Suppressor macrophage treated with lipopolysaccharide for 1 hour (primary cell): Measurements from ENCODE around the gene VPS39.
A peak's percentile ranks its signal among the peaks of the same experiment; 100 is the strongest.

Experiments
- DNase-seq, 3 donors: peaks; one replicate each; pipeline ENCODE4 v3.0.0-alpha.2; 2020 to 2022

The VPS39 gene

DNA sequence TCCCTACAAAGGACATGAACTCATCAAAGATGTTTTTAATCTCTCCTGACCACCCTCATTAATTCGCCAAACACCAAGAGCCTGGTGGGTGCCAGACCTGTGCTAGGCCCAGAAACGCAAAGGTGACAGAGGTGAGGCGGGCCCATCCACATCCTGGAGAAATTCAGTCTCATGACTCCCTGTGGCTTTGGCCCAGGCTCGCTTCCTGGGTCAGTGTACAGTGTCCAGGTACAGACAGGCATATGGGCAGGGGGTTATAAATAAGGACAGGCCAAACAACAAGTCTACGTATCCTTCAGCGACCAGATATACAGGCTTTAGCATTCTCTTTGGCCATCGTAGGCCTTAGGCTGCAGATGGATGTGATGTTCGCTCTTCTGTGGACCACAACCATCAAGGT is 50.7 kb downstream of the VPS39 start:
- DNase-seq: no peak

DNA sequence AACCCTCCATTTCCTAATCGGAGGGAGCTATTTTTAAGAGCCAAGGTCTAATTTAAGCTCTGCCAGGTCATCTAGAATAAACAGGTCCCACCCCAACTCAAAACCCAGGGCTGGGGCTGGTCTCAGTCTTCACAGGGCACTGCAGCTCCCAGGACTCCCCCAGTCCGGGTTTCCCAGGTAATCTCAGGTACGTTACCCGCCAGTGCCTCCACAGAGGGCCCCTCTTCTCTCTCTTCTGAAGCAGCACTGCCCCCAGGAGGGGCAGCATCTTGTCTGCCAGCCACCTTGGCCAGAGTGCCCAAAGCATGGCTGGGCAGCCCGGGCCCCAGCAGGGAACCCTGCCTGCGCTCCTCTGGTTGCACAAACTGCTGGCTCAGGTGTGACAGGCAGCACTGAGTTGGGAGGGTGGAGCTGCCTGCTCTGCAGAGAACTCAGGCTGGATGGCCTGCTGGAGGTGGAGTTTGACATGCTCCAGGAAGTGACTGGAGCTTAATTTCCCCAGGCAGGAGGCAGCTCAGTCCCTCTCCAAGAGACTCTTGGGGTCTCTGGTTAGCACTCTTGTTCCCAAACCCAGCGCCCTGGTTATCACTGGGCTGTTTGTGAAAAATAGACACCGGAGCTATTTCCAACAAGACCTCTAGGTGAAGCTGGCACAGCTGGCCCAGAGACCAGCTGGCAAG is 51.7 kb downstream of the VPS39 start, which contains the start of gene PLA2G4F:
TSS of gene PLA2G4F (minus strand) at position 394 of the 680 bp plus-strand sequence. CDS start at position 307, 87 bp downstream.
- no peak for DNase-seq

DNA sequence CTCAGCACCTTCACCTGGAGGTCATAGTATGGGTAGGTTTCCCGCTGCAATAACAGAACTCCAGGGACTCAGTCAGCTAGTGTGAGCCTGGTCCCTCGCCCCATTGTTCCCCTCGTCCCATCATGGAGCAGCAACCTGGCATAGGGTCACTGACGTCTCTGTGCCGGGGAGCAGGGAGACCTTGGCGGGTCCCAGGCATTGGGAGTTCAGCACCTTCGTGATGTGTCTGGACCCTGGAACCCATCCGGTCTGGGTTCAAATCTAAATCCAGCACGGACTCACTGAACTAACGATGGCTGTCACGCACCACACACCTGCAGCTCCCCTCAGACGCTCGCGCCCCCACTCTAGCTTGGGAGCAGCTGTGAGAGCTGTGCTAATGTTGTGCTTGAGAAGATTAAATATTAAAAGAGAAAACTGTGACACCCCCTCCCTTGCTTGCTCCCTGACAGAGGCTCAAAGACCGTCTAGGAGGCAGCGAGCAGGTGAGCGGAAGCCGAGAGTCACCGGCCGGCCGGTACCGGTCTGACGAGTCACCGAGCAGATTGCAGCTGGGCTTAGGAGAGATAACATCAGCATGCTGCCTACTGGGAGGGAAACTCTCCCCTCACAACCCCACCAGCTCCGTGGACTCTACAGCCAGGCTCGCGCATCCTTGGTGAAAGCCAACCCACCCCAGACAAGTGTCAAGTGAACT is 52.4 kb downstream of the VPS39 start:
- no peak for DNase-seq

DNA sequence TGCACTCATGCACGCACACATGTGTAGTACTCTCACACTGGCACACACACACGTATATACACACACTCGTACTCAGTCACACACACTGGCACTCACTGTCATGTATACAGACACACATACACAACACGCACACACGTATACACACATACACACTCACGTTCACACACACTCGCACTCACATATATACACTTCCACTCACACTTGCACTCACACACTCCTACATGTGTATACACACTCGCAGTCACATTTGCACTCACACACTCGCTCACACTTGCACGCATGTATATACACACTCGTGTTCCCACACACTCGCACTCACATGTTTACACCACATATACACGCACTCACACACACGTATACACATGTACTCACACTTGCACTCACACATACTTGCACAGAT is 53.1 kb downstream of the VPS39 start:
- no peak for DNase-seq

DNA sequence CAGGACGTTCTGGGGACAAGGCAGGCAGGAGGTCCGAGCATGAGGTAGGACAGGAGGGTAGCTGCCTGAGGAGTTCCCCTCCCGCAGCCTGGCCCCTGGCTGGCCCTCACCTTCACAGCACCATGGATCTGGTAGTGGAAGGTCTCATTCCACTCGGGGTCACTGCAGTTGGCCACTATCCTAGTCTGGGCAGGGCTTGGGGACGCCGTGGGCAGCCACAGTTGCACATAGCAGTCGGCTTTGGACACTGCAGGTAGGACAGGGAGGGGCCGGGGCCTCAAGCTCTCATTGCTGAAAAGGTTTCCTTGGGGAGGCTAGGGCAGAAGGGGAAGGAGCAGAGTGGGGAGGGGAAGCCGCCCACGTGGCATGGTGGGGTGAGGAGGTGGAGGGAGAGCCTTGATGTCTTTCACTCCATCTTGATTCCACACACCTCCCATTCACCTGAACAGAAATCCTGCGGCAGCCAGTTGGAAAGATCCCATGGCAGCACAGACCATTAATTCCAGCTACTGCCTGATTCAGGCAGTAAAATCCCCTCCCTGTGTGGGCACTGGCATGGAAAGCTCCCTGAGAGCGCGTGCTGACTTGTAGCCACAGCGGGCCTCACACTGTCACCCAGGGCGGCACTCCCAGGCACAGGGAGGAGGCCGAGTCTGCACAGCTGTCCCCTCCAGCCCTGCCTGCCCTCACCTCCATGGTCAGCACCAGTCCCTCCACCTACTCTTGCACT is 53.7 kb downstream of the VPS39 start:
- DNase-seq: peak in 1 of 3 donors; percentile 12

DNA sequence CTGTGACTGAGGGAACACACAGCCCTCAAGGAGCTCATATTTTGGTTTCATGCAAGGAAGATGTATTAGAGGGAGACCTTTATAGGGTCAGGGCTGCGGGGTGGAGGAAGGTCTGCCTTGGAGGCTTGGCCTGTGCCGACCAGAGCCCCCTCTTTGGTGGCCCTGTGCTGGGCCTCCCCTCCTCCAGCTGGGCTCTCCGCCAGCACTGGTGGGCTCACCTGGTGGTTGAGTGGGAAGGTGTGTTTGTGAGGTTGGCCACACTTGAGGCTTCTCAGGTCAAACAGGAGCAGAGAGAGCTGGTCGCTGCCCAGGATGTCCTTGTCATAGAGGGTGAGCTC is 54.3 kb downstream of the VPS39 start:
- no peak for DNase-seq

DNA sequence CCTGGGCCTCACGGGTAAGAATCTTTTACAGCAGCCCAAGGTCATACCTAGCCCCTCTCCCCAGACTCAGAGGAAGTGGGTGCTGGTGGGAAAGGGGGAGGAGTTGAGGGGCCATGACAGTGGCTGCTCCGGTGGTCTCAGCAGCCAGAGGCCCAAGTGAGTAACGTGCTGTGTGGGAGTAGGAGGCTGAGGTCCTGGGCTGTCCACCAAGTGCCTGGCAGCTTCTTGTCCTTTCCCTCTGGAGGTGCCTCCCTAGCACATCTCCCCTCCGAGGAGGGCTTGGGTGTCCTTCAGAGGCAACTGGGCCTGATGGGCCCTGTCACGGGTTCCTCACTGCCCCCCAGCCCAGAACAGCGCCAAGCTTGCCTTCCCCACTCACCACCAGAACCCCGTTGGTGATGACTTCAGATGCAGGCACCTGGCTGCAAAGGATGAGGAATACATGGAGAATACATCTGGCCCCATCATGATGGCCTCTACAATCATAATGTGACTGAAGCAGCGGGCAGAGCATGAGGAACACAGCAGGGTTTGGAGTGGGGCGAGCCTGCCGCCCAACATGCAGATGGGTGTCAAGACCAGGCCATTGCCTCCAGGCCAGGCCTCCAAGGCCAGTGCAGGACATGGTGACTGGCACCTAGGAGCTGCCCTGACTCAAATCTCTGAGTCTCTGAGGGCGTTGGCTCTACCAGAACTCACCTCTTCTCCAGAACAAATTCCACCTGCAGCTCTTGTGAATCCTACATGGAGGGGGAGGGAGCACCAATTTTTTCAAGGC is 55.0 kb downstream of the VPS39 start:
- no peak for DNase-seq

DNA sequence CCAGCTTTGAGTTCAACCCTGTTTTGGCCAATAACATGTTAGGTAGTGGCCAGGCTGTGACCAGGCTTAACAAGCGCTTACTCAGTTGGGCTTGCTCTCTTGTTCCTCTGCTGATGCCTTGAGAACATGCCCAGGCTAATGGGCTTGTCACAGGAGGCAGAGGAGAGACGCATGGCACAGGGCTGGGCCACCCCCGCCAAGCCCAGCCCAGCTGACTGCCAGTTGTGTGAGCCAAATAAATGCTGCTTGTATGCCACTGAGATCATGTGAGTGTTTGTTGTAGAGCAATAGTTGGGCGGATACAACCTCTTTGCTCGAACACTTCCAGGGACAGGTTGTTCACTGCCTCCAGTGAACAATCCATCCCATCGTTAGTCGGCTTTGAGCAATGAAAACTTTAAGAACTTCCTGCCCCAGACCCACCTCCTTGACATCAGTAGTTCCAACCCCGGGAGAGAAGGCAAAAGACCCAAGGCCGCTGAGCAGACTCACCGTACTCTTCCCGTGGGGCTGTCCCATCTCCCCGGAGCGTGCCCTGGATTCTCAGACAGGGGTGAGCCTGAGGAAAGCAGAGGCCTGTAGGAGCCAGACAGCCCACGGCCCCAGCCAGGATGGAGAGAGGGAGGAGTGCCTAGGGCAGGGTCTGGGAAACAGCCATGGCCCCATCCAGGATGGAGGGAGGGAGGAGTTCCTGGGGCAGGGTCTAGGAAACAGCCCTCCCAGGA is 55.7 kb downstream of the VPS39 start:
- DNase-seq: no peak

DNA sequence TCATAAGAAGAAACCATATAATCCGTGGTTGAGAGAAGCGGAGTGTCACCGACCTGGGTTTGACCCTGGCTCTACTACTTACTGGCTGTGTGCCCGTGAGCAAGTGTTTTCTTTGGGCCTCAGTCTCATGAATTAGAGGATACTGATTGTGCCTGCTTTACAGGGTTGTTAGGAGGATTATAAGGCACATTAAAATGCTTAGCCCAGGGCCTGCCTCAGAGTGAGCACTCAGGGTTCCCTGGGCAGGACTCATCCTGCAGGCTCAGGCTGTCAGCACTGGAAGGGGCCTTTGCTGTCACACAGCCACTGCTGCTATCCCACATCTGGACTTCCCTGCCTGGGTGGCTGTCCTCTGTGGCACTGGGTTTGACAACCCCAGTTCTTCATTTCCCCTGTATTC is 56.4 kb downstream of the VPS39 start:
- DNase-seq: peak in 2 of 3 donors; percentile 23 to 28

DNA sequence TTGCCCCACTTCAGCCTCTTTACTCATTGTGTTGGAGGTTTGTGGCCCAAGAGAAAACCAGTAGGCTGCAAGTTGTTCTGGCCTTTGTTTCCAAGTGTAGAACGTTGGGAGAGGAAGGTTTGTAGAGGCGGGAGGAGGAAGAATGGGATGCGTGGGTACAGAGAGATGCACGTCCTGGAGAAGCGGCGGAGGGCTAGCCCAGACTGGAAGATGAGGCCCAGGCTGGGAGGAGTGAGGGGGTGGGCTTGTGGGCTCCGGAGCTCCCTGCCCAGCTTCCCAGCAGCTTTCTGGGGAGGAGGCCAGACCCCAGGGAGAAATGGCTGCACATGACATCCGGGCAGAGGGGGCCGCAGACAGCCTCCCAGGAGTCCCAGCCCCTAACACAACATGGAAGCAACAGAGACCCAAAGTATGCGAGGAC is 57.0 kb downstream of the VPS39 start:
- no peak for DNase-seq

DNA sequence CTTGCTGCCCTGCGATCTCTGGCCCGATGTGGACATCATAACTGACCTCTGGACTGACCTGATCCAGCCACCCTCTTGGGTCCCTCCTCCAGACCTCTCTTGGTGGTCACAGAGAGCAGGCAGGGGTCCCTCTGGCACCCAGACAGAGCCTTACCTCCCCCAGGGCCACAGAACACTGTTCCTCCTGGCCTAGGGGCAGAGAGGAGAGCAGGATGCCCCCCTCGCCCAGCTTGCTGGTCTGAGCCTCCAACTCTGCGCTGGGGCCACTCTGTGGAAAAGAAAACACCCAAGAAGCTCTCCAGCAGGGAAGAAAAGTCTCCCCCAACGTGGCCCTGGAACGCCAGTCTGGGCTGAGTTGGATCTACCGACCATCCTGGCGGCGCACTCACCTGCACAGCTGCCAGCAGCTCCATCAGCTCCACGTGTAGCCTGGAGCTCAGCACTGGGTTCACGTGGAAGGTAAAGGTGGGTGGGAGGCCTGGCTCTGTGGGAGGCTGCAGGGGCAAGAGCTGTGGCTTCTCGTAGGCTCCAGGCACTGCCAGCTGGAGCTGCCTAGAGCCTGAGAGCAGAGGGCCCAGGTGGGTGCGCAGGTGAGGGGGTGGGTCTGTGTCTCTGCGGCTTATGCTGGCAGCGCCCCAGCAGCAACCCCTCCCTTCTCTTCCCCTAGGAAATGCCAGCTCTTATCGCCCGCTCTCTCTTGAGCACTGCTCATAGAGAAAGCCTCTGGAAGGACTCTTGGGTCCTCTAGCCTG is 57.7 kb downstream of the VPS39 start:
- no peak for DNase-seq

DNA sequence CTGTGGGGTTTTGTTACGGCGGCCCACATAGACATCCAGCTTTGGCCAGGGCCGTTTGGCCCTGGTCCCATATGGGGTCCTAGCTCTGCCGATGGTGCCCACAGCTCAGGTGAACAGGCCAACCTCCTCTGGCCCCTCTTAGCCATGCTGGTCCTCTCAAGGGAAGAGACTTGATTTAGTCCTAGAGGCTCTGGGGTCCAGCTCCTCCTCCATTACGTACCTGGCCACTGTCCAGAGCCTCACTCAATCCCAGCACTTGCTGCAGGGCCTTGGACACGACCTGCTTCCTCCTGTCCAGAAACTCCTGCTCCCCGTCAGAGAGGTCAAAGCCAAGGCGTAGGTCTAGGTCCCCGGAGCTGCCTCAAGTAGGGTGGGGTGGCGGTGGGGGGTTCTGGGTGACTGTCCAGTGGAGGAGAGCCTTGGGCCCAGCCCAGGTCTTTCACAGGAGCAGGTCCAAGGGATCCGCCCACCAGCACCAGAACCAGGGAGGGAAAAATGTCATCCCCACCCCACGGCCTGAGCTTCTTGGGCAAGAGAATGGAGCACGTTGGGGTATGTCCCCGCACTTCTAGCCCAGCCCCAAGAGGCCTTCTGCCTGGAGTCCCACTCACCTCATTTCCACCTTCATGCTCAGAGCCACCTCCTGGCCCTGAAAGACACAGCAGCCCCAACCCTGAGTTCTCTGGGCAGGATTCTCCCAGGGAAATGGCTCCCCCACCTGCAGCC is 58.4 kb downstream of the VPS39 start:
- no peak for DNase-seq

DNA sequence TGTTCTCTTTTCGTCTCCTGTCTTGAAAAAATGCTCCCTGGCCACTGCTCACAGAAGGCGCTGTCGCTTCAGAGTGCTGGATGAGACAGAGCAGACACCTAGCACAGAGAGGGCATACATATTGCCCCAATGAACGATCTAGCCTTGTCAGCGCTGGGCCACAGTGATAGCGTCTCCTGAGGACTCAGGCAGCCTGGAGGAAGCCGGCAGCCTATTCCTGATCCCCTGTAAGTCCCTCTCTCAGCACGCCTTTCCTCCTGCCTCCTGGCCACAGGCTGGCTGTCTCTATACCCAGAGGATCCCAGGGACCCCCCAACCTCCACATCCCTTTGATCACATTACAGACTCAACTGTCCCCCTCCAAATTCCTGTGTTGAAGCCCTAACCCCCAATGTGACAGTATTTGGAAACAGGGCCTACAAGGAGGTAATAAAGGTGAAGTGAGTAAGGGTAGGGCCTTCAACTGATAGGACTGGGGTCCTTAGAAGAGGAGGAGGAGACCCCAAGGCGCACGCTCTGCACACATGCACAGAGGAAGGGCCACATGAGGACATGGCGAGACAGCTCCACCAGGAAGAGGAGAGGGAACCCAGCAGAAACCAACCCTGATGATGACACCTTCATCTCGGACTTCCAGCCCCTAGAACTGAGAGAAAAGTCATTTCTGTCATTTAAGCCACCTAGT is 59.2 kb downstream of the VPS39 start:
- DNase-seq: no peak

DNA sequence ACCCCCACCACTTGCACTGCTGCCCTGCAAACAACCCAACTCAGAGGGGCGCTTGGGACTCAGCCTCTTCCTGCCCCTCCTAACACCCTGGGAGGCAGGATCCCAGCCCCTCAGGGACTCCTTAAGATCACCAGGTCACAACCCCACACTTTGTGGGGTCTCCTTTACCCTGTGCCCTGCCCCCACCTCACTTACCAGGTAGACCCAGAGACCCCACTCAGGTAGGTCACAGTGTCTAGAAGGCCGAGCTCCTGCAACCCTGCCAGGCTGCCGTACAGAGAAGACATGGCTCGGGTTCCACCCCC is 60.7 kb downstream of the VPS39 start:
- DNase-seq: no peak

DNA sequence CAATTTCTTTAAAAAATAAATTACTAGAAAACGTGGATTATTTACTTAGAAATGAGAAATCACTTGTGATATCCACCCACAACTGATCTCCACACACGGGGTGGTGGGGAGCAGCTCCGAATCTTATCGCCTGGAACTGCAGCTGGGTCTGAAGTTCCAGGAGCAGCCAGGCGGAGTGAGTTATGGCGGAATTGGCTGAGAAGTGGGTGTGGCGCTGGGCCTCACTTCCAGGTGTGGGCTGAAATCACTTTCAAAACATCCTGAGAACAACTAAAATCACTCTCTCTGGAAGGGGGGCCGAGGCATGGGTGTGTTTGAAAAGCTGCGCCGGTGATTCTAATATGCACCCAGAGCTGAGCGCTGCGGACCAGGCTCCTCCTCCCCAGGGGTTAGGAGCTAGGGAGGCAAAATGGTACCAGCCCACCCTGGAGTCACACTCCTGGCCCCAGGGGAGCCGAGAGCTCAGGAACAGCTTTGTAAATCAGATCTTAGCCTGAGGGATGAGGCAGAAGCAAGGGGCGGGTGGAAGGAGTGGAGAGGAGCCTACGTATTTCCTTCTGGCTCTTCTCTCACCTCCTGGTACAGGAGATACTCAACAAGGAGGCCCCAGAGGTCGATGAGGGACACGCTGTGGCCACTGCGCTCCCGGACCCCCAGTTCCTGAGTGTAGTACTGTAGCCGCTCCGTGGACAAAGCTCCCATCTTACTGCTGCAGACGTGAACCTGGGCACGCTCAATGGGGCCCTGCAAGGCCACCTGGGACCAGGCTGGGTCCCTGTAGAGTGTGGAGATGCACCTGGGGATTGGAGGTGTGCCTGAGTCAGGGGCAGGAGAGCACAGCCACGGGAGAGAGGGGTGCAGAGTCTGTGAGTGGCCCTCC is 61.3 kb downstream of the VPS39 start:
- no peak for DNase-seq

DNA sequence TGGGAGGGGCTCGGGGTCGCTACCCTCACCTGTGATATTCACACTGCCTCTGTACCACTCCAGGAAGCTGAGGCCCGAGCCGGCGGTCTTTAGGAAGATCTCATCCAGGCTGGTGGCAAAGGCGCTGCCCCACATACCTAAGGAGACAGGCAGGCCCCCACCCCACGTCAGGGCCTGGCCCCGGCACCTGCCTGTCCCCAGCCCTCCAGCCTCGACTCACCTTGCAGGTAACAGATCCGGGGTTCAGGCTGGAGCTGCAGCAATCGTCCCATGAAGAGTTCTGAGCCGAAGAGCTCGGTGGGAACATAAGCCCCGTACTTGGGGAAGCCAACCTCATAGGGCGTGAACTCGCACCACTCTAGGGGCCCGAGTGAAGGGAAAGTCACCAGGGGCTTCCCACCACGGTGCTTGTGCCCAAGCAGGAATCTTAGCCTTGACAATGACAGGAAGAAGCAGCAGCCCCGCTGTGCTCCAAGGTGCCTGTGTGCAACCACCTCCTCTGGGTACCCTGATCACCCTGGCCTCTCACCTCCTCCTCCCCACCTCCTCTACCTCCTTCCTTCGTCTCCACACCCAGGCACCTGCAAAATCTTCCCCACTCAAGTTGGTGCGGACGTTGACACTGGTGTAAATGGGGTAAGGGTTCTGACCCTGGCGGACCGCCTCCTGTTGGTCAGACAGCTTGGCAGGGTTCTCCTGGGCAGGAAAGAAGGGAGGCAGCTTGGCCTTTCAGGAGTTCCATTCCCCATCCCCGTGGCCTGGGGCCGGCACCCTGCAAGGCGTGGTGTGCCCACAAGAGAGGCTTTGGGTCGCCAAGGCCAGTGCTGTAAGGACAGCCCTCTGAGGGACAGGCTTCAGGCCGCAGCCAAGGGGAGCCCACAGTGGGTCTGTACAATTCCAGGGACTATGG is 62.3 kb downstream of the VPS39 start:
- DNase-seq: no peak

DNA sequence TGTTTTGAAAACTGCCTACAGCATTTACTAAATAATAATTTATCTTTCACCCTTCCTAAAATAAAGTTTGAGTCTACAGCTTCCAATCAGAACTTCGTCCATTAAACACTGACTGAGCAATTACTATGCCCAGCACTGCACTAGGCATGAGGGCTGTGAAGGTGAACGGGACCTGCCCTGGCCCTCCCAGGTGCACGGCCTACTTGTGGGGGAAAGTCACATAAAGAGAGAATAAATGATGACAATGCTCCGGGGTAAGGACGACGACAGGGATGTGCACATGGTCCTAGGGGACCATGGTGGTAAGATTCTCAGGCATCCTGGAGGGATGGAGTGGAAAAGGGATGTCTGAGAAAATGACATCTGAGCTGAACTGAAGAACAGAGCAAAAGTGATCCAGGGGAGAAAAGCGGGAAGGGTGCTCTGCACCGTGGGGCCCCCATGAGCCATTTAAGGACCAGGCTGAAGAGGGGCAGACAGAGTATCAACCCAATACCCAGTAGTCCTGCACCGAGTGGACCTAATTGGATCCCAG is 63.2 kb downstream of the VPS39 start:
- no peak for DNase-seq
